Thyroid gland (tissue), 4 donors: ENCODE results near the gene EGFR. TPM values are rescaled to one million over a fixed set of nuclear protein-coding genes. Genes with fewer than 3 reads are reported as not detected.

ENCODE experiments used
- DNase-seq, 2 donors: peaks; one replicate each; pipeline ENCODE4 v3.0.0-alpha.2; 2019
- H3K27ac ChIP-seq, 3 donors: fragments of 200-600 bp; sonication (generic); 1 replicate in 2 of 3; 2 replicates in 1 of 3; pipeline ENCODE4 v1.5.1; 2016 to 2019; ENCODE audit warnings: mild to moderate bottlenecking in 1 of 3, moderate library complexity in 1 of 3
- H3K27me3 ChIP-seq: fragments of 200-600 bp; sonication (generic); one replicate; pipeline ENCODE4 v1.5.1; 2019
- H3K36me3 ChIP-seq, 2 donors: fragments of 200-600 bp; sonication (generic); one replicate each; pipeline ENCODE4 v1.5.1; 2016 to 2019
- H3K4me1 ChIP-seq, 2 donors: fragments of 200-600 bp; sonication (generic); one replicate each; pipeline ENCODE4 v1.5.1; 2017 to 2019
- H3K4me3 ChIP-seq, 3 donors: fragments of 200-600 bp; sonication (generic); replicated peaks in 1 of 3; 1 replicate in 2 of 3; 2 replicates in 1 of 3; pipeline ENCODE4 v1.5.1; 2016; ENCODE audit warnings: mild to moderate bottlenecking in 1 of 3
- H3K9me3 ChIP-seq: fragments of 200-600 bp; sonication (generic); one replicate; pipeline ENCODE4 v1.5.1; 2017
- CTCF ChIP-seq, 6 experiments: fragments of 200-600 bp in 3 of 6; fragments of 450-650 bp in 3 of 6; sonication (generic) in 3 of 6; IDR thresholded peaks; one replicate each; pipeline ENCODE4 v1.5.1; 2016 to 2019; ENCODE audit warnings: antibody characterized with exemption in 6 of 6, mild to moderate bottlenecking in 2 of 6, inconsistent platforms in 1 of 6, moderate library complexity in 1 of 6
- POLR2A ChIP-seq, 2 donors: fragments of 450-650 bp; IDR thresholded peaks; one replicate each; pipeline ENCODE4 v1.6.1; 2017; ENCODE audit warnings: antibody characterized with exemption in 2 of 2, mild to moderate bottlenecking in 2 of 2, moderate library complexity in 1 of 2
- WGBS, 2 donors: methylation state at CpG; one replicate each; pipeline ENCODE4 v1.1.5; 2017; 5-methylcytosine and 5-hydroxymethylcytosine counted together
- intact Hi-C: fragments of 100-400 bp; cut with DNase I; formaldehyde crosslinking; loops from one replicate; pipeline ENCODE4 v1.15.1; 2023
- total RNA-seq, 4 donors: library from RNA; depleted of rRNA; stranded (reverse); fragments of >200 nt; gene quantifications; one replicate each; pipeline ENCODE4 v1.2.3, GENCODE V29; 2016

The EGFR gene
- total RNA-seq, 4 donors from 2014 or later = 57.5 to 96.2 (median 84.7) TPM

GRCh38 chr7:55107946-55108345, 89.1 kb downstream of the EGFR start:
- Histone ChIP-seq H3K4me3 (no peak overlapping the region), H3K9me3 (no peaks in the 10 kb centered on the region), H3K36me3 (no peaks in the 10 kb centered on the region), H3K27ac (no peak overlapping the region), H3K4me1 (peaks cover 7 to 28% of the 10 kb centered on the region in 2 donors), H3K27me3 (no peaks in the 10 kb centered on the region)
- intact Hi-C loops = no loop called here
- WGBS, 2 donors = 96 to 97% methylated on average over 4 of the region's 4 CpGs
- TF ChIP-seq CTCF (IDR thresholded peaks at IDR 0.05) (no peak), POLR2A (IDR thresholded peaks at IDR 0.05) (no peak)
- DNase-seq = no peak

- DNase-seq = no peak
- no peaks in the 10 kb centered on the region for H3K36me3 ChIP-seq
- WGBS, 2 donors = 93 to 97% methylated on average over 5 of the region's 5 CpGs
- H3K27ac ChIP-seq = no peak overlapping the region
- intact Hi-C loops = no loop called here
- no peaks in the 10 kb centered on the region for H3K27me3 ChIP-seq
- H3K4me3 ChIP-seq = no peak overlapping the region
- TF ChIP-seq POLR2A (IDR thresholded peaks at IDR 0.05) (no peak), CTCF (IDR thresholded peaks at IDR 0.05) (no peak)
- no peaks in the 10 kb centered on the region for H3K9me3 ChIP-seq
- H3K4me1 ChIP-seq = peaks cover 7 to 28% of the 10 kb centered on the region in 2 donors
These were observed 89.6 kb downstream of the EGFR start for GRCh38 chr7:55108401-55108800.

- Histone ChIP-seq H3K27ac (no peak overlapping the region), H3K9me3 (no peaks in the 10 kb centered on the region), H3K27me3 (no peaks in the 10 kb centered on the region), H3K4me1 (peaks cover 7 to 28% of the 10 kb centered on the region in 2 donors), H3K36me3 (no peaks in the 10 kb centered on the region), H3K4me3 (no peak overlapping the region)
- TF ChIP-seq POLR2A (IDR thresholded peaks at IDR 0.05) (no peak), CTCF (IDR thresholded peaks at IDR 0.05) (no peak)
- intact Hi-C loops = no loop called here
- 81 to 89% methylated on average over 3 of the region's 3 CpGs for WGBS, 2 donors
- DNase-seq = no peak
These were observed 90.0 kb downstream of the EGFR start for GRCh38 chr7:55108818-55109217.

- no peak overlapping the region for H3K27ac ChIP-seq
- peaks cover 3 to 28% of the 10 kb centered on the region in 2 donors for H3K4me1 ChIP-seq
These were observed 90.8 kb downstream of the EGFR start for GRCh38 chr7:55109404-55110167.

More at GRCh38 chr7:55109404-55110167, 90.8 kb downstream of the EGFR start:
- H3K27me3 ChIP-seq = no peaks in the 10 kb centered on the region
- H3K36me3 ChIP-seq = no peaks in the 10 kb centered on the region
- H3K9me3 ChIP-seq = no peaks in the 10 kb centered on the region
- peak; percentile 37 to 38 for DNase-seq
- no peak overlapping the region for H3K4me3 ChIP-seq
- WGBS, 2 donors = 72% methylated on average over 8 of the region's 8 CpGs
- no peak for TF ChIP-seq CTCF (IDR thresholded peaks at IDR 0.05)
- TF ChIP-seq POLR2A (IDR thresholded peaks at IDR 0.05) = no peak
- intact Hi-C loops = no loop called here
